Subcutaneous adipose tissue (tissue), 4 donors: ENCODE data around the gene FHAD1. TPM values are rescaled to one million over a fixed set of nuclear protein-coding genes. Genes with fewer than 3 reads are reported as not detected.

ENCODE experiments used
- total RNA-seq, 4 donors: library from RNA; depleted of rRNA; stranded (reverse); fragments of >200 nt; gene quantifications; one replicate each; pipeline ENCODE4 v1.1.0, GENCODE V29; 2016
- TF ChIP-seq, protein P1 (sequence below): fragments of 450-650 bp; IDR thresholded peaks from one replicate; pipeline ENCODE4 v1.5.1; 2016; ENCODE audit warnings: low read depth, mild to moderate bottlenecking, control low read depth, antibody characterized with exemption, moderate library complexity

Gene FHAD1
- total RNA-seq, 4 donors from 2014 or later = 1.1 to 1.7 TPM; not detected in 2

DNA sequence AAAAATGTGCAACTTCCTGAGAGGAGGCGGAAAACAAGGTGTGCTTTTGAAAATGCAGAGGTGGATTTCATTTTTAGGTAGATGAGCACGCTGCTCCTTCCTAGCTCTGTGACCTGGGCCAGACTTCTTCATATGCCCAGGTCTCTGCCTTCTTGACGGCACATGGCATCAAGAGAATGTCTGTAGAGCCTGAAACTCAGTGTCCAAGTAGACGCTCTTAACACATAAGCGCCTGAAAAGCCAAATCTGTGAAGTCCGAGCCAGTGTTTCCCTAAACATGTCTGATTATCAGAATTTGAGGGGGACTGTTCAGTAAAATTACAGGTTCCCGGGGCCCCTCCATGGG lies 25.7 kb downstream of the FHAD1 start:
- TF ChIP-seq, protein P1, sequence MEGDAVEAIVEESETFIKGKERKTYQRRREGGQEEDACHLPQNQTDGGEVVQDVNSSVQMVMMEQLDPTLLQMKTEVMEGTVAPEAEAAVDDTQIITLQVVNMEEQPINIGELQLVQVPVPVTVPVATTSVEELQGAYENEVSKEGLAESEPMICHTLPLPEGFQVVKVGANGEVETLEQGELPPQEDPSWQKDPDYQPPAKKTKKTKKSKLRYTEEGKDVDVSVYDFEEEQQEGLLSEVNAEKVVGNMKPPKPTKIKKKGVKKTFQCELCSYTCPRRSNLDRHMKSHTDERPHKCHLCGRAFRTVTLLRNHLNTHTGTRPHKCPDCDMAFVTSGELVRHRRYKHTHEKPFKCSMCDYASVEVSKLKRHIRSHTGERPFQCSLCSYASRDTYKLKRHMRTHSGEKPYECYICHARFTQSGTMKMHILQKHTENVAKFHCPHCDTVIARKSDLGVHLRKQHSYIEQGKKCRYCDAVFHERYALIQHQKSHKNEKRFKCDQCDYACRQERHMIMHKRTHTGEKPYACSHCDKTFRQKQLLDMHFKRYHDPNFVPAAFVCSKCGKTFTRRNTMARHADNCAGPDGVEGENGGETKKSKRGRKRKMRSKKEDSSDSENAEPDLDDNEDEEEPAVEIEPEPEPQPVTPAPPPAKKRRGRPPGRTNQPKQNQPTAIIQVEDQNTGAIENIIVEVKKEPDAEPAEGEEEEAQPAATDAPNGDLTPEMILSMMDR = no peak

DNA sequence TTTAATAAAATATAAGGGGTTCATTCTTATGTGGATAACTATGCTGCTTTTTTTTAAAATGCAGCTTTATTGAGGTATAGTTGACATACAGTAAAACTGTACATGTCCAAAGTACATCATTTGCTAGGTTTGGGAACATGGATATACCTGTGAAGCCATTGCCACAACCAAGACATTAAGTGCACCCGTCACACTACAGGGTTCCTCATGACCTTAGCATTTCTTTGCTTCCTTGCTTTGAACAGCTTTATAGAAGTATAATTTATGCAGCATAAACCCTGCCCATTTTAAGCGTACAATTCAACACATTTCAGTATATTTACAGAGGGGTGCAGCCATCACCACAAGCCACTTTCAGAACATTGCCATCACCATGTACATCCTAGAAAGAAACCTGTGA lies 26.3 kb downstream of the FHAD1 start:
- TF ChIP-seq, protein P1 = no peak

DNA sequence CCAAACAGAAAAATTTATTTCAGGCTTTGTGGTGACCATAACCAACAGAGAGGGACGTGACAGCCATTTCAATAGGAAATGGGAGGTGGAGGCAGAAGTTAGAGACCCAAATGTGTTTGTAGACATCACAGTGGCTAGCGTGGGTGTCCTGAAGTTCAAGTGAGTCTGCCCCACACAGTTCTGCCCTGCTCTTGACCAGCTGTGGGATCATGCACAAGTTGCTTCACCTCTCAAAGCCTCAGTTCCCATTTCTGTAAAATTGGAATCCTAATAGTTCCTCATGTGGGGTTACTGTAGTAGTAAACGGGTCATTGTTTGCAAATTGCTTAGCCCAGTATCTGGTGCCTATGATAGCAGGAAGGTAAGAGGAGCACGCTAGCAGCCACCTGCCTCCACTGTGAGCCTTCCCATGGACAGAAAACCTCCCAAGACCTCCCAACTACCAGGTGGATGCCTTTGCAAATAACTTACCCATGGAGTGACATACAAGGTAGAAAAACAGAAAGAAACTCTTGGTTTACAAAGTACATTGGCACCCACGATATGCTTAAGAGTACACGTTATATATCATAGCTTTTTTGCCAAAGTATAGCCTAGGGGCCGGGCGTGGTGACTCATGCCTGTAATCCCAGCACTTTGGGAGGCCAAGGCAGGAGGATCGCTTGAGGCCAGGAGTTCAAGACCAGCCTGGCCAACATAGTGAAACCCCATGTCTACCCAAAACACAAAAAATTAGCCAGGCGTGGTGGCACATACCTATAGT lies 29.1 kb downstream of the FHAD1 start:
- TF ChIP-seq, protein P1 = no peak

GRCh38 chr1:15276691-15277446 lies 29.8 kb downstream of the FHAD1 start:
- TF ChIP-seq, protein P1 = no peak

DNA sequence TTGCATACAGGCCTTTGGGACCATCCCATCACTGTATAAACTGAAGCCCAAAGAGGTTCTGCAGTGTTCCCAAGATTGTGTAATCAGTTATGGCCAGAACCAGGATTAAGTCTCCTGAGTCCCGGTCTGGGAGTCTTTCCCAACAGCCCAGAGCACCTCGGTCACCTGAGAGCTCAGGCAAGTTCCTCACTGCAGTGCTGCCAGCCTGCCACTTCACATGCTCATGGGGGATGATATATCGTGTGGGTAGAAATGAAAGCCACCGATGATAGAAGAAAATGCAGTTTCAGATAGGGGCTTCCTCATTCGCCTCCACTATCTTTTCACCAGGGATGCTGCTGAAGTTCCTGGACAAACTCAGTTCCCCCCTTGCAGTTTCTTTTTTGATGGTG lies 30.4 kb downstream of the FHAD1 start:
- TF ChIP-seq, protein P1 = no peak

DNA sequence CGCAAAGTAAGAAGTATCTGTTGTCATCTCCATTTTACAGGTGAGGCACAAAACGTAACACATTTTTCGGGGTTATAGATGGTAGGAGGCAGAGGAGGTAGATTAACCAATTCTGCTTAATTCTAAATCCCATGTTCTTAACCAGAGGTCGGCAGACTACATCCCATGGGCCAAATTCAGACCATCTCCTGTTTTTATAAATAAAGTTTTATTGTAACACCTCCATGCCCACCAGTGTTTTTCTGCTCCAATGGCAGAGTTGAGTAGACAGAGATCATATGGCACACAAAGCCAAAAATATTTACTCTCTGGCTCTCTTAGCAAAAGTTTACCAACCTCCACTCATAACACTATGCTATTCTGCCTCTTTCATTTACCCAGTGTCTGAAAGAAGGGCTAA lies 30.9 kb downstream of the FHAD1 start:
- TF ChIP-seq, protein P1 = no peak

DNA sequence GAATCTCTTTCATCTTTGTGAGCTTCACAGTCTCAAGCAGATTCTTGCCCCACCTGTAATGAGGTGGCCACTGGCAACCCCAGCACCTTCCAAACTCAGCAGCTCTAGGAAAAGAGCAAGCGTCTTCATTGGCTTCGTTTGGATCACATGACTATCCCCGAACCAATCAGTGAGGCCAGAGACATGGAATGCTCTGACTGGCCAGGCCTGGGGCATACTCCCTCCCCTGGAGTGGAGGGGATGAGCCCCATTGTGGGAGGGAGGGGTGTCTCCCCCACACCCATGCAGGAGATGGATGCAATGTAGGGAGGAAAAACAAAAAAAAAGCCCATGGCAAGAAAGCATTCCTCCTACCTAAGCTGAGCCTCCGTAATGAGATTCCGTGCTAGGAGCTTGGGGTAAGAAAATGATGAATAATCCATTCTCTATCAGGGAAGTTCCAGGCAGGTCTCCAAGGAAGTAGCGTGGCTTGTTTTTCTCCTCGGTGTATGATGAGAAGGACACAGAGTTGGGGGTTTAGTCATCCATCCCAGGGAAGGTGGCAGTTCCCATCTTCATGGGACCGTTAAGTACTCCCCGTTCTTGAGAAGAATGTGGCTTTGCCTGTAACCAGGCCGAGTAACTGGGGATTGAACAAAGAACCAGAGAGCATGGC lies 32.7 kb downstream of the FHAD1 start:
- TF ChIP-seq, protein P1 = no peak
